Stomach smooth muscle (tissue), 2 donors: ENCODE measurements around the gene IL20RB.
"Not testable (repeated sequence)": the region's sequence is repeated elsewhere in the genome, so short reads cannot be mapped to it uniquely, and the experiment has no call there.

Experiments
- H3K27ac ChIP-seq: one replicate; pipeline ENCODE4 v1.7.0; 2013; ENCODE audit warnings: mild to moderate bottlenecking, low read length, inconsistent platforms
- H3K27me3 ChIP-seq, 2 donors: one replicate each; pipeline ENCODE4 v1.7.0; 2013; ENCODE audit warnings: low read length in 2 of 2; ENCODE audit not compliant: insufficient read depth in 2 of 2, control insufficient read depth in 1 of 2
- H3K36me3 ChIP-seq, 2 donors: one replicate each; pipeline ENCODE4 v1.7.0; 2013; ENCODE audit warnings: low read length in 2 of 2; ENCODE audit not compliant: control insufficient read depth in 2 of 2, insufficient read depth in 2 of 2
- H3K4me1 ChIP-seq: one replicate; pipeline ENCODE4 v1.7.0; 2013; ENCODE audit warnings: low read length; ENCODE audit not compliant: control insufficient read depth, insufficient read depth
- H3K4me3 ChIP-seq, 2 donors: one replicate each; pipeline ENCODE4 v1.7.0; 2013; ENCODE audit warnings: low read length in 2 of 2
- H3K9ac ChIP-seq, 2 donors: one replicate each; pipeline ENCODE4 v1.7.0; 2013; ENCODE audit warnings: low read length in 2 of 2, mild to moderate bottlenecking in 1 of 2
- H3K9me3 ChIP-seq, 2 donors: one replicate each; pipeline ENCODE4 v1.7.0; 2013; ENCODE audit warnings: low read length in 2 of 2; ENCODE audit not compliant: control insufficient read depth in 2 of 2
- donor health status: healthy.
- donor health status: Pancreatic carcinoma.

Gene IL20RB

DNA sequence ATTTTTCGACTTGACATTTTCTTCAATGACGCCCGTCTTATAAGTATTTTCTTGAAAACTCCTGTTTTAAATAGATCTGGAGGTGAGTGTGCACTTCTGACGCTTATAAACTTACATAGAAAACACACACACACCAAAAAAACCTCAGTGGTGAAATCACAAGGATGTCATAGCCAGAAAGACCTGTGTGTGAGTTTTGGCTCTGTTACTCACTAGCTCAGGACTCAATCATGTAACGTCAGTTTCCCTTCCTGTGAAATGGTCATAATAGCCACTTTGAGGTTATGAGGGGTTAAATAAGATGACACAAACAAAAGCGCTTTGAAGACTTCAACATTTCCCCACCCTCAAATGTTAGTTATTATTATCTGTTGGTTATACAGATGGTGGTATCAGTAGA lies 1.8 kb downstream of the IL20RB start:
- no peak overlapping the region for H3K4me3 ChIP-seq
- no peaks in the 10 kb centered on the region for H3K9me3 ChIP-seq
- no peaks in the 10 kb centered on the region for H3K36me3 ChIP-seq
- no peaks in the 10 kb centered on the region for H3K27me3 ChIP-seq
- H3K9ac ChIP-seq: no peak overlapping the region
- no peaks in the 10 kb centered on the region for H3K4me1 ChIP-seq
- no peak overlapping the region for H3K27ac ChIP-seq

DNA sequence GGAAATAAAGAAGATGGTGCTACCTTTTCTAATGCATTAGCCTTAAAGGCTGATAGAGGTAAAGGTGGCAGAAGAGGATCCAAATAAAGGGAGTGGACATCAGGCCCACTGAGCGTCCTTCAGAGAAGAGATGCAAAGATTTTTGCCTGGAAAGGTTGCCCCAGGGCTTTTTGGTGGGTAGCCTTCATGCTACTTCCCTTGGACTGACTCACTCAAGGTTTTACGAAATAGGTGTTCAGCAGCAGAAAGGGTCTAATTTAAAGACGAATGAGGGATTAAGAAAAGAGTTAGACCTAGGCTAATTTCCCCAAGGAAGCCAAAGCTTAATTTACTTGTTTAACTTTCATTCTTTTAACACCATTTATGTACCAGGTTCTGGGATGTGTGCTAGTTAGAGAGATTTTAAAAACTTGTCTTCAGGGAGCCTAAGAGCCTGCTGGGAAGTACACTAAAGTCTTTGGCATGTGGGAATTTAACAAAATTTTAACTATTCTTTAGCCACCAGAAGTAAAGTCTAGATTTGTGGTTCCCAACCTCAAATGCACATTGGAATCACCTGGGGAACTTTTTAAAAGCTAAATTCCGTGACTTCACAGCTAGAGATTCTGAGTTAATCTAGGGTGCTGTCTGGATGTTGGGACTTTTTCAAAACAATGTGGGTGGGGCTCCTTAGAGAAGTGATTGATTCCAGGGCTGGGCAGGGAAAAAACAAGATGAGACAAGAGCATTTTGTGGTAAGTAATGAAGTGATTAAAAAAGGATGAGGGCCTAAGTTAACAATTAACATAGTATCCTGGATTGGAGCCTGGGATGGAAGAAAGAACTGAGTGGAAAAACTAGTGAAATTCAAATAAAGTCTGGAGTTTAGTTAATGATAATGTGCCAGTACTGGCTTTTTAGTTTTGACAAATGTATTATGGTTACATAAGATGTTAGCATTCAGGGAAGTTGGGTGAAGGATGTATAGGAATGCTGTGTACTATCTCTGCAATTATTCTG lies 3.4 kb downstream of the IL20RB start:
- H3K27ac ChIP-seq: no peak overlapping the region
- H3K9me3 ChIP-seq: no peaks in the 10 kb centered on the region
- H3K36me3 ChIP-seq: no peaks in the 10 kb centered on the region
- H3K27me3 ChIP-seq: no peaks in the 10 kb centered on the region
- no peaks in the 10 kb centered on the region for H3K4me1 ChIP-seq
- H3K4me3 ChIP-seq: no peak overlapping the region
- no peak overlapping the region for H3K9ac ChIP-seq

DNA sequence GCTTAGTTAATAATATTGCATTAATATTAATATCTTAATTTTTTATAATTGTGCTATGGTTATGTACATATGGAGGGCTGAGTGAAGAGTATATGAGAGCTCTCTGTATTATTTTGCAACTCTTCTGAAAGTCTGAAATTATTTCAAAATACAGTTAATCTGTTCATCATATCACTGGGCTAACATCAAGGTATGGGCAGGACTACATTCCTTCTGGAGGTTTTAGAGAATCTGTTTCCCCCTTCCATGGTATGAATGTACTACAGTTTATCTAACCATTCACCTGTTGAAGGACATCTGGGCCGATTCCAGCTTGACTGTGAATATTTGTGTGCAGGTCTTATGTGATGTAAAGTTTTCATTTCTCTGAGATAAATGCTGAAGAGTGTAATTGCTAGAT lies 5.1 kb downstream of the IL20RB start:
- H3K9me3 ChIP-seq: no peaks in the 10 kb centered on the region
- no peak overlapping the region for H3K4me3 ChIP-seq
- no peaks in the 10 kb centered on the region for H3K36me3 ChIP-seq
- H3K9ac ChIP-seq: no peak overlapping the region
- H3K27me3 ChIP-seq: no peaks in the 10 kb centered on the region
- H3K4me1 ChIP-seq: no peaks in the 10 kb centered on the region
- H3K27ac ChIP-seq: no peak overlapping the region

DNA sequence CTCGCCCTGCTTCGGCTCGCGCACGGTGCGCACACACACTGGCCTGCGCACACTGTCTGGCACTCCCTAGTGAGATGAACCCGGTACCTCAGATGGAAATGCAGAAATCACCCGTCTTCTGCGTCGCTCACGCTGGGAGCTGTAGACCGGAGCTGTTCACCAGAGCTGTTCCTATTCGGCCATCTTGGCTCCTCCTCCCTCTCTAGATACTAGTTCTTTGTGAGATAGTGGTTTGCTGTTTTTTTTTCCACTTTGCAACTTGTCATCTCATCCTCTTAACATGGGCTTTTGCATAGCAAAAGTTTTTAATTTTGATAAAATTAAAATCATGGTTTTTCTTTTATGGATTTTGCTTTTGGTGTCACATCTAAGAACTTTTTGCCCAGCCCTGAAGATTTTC lies 11.8 kb downstream of the IL20RB start:
- H3K9me3 ChIP-seq, H3K36me3 ChIP-seq, H3K9ac ChIP-seq, H3K27me3 ChIP-seq, H3K27ac ChIP-seq, H3K4me3 ChIP-seq, H3K4me1 ChIP-seq: not testable (repeated sequence)

DNA sequence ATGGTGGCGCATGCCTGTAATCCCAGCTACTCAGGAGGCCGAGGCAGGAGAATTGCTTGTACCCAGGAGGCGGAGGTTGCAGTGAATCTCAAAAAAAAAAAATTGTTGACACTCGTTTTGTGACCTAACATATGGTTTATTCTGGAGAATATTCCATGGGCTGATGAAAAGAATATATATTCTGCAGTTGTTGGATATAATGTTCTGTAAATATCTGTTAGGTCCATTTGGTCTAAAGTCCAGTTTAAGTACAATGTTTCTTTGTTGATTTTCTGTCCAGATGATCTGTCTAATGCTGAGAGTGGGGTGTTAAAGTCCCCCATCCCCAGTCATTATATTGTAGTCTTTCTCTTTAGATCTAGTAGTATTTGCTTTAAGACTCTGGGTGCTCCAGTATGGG lies 15.6 kb downstream of the IL20RB start:
- Histone ChIP-seq H3K4me3 (no peak overlapping the region), H3K27me3 (no peaks in the 10 kb centered on the region), H3K36me3 (no peaks in the 10 kb centered on the region), H3K9ac (no peak overlapping the region), H3K9me3 (peaks cover 0 to 3% of the 10 kb centered on the region in 2 donors), H3K27ac (no peak overlapping the region), H3K4me1 (no peaks in the 10 kb centered on the region)

DNA sequence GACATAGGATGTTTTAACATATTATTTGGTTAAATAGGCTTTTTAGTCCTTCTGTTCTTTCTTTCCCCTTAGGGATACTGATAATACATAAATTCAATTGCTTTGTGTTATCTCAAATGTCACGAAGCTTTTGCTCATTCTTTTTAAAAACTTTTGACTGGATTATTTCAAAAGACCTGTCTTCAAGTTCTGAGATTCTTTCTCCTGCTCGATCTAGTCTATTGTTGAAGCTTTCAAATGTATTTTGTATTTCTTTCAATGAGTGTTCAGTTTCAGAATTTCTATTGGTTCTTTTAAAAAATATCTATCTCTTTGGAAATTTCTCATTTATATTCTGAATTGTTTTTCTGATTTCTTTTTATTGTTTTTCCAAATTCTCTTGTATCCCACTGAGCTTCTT lies 16.9 kb downstream of the IL20RB start:
- no peak overlapping the region for H3K4me3 ChIP-seq
- no peaks in the 10 kb centered on the region for H3K27me3 ChIP-seq
- H3K9me3 ChIP-seq: peaks cover 0 to 3% of the 10 kb centered on the region in 2 donors
- no peak overlapping the region for H3K27ac ChIP-seq
- H3K36me3 ChIP-seq: no peaks in the 10 kb centered on the region
- H3K9ac ChIP-seq: no peak overlapping the region
- no peaks in the 10 kb centered on the region for H3K4me1 ChIP-seq

DNA sequence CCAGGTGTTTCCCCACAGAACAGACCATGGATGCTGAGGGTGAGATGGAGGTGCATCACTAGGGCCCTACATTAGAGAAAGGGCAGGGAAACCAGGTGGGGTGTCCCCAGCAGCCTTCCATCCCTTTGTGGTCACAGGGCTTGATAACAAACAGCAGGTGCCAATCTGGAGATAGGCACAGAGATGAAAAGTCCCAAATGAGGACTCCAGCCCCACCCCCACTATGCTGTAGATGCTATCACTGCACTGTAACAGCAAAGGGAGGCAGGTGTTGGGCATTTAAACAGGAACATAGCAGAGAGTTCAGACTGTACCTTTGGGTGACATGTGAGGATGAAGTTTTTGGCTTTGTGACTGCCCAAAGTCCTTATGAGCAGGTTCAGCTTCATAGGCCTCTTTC lies 21.4 kb downstream of the IL20RB start:
- no peak overlapping the region for H3K9ac ChIP-seq
- peaks cover 0 to 3% of the 10 kb centered on the region in 2 donors for H3K9me3 ChIP-seq
- H3K4me1 ChIP-seq: no peaks in the 10 kb centered on the region

DNA sequence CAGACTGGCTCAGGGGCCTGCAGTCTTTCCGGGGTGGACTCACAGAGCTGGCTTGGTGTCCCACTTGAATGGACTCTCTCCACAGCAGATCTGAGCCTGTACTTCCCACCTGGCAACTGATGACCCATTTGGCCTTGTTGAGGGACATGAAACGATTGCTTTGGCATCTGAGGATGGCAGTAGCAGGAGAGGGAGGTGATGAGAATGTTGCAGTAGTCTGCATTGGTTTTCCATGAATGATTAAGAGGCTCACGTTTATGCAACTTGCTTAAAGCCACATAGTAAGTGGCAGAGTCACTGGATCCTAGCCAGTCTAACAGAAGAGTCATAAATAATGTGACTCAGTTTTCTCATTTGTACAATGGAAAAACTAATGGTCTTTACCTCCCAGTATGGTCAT lies 21.9 kb downstream of the IL20RB start:
- no peak overlapping the region for H3K4me3 ChIP-seq
- H3K9ac ChIP-seq: no peak overlapping the region
- no peak overlapping the region for H3K27ac ChIP-seq
- H3K4me1 ChIP-seq: no peaks in the 10 kb centered on the region
- no peaks in the 10 kb centered on the region for H3K27me3 ChIP-seq
- no peaks in the 10 kb centered on the region for H3K9me3 ChIP-seq
- no peaks in the 10 kb centered on the region for H3K36me3 ChIP-seq

More for the DNA sequence above, 21.4 kb downstream of the IL20RB start:
- Histone ChIP-seq H3K4me3 (no peak overlapping the region), H3K27ac (no peak overlapping the region), H3K36me3 (no peaks in the 10 kb centered on the region), H3K27me3 (no peaks in the 10 kb centered on the region)

DNA sequence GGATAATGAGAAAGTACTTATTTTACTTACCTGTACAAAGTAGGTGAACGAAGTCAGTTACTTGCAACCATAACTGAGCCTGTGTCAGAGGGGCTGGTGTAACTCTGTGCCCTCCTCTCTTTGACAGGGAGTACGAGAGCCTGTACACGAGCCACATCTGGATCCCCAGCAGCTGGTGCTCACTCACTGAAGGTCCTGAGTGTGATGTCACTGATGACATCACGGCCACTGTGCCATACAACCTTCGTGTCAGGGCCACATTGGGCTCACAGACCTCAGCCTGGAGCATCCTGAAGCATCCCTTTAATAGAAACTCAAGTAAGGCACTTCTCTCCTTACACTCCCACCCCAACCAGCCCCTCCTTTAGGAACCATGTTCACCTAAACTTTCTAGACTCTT lies 24.2 kb downstream of the IL20RB start:
- H3K9me3 ChIP-seq: no peaks in the 10 kb centered on the region
- H3K27me3 ChIP-seq: no peaks in the 10 kb centered on the region
- no peaks in the 10 kb centered on the region for H3K4me1 ChIP-seq
- no peaks in the 10 kb centered on the region for H3K36me3 ChIP-seq
- H3K27ac ChIP-seq: no peak overlapping the region
- H3K9ac ChIP-seq: no peak overlapping the region
- H3K4me3 ChIP-seq: no peak overlapping the region

DNA sequence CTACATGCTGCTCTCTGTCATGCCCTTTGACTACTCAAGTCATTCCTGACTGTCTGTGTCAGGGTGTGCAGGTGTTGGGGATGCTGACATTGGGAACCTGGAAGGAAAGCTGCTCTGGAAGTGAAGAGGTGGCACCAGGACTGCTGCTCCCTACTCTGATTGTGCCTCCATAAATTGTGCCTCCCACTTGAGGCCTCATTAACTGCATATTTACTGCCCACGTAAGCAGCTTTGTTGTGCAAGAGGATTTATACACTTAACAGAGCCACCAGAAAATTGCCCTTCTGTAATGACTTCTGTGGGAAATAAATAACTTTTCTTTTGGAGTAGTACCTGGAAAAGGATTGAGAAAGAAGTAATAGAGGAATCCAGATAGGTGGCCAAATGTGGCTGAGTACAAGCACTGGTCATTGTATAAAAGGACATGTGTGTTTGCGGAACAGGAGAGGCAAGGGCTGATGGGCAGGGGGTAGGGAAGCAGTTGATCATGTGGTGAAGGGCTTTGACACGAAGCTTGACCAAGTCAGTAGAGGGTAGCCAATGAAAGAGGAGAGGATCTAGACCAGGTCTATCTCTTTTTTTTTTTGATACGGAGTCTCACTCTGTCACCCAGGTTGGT lies 24.8 kb downstream of the IL20RB start:
- H3K9ac ChIP-seq: no peak overlapping the region
- no peak overlapping the region for H3K4me3 ChIP-seq
- H3K4me1 ChIP-seq: no peaks in the 10 kb centered on the region
- H3K36me3 ChIP-seq: no peaks in the 10 kb centered on the region
- no peaks in the 10 kb centered on the region for H3K27me3 ChIP-seq
- H3K9me3 ChIP-seq: no peaks in the 10 kb centered on the region
- no peak overlapping the region for H3K27ac ChIP-seq

DNA sequence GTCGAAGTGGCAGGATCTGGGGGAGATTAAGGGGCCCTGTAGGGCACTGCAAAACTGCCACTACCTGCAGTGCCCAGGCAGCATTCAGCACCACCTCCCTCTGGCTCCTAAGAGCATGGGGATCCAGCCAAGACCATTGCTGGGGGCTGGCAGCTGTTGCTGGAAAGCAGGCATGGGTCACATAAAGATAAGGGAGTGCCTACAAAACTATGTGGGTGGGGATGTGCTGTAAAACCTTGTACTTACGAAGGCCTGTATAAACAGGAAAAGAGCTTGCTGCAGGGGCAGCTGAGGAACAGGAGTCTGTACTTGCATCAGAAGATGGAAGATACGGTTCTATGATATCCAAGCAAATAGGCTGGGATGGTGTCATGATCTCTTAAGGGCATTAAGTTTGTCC lies 27.1 kb downstream of the IL20RB start:
- Histone ChIP-seq H3K9me3 (no peaks in the 10 kb centered on the region), H3K9ac (no peak overlapping the region), H3K4me1 (no peaks in the 10 kb centered on the region), H3K4me3 (no peak overlapping the region), H3K36me3 (no peaks in the 10 kb centered on the region), H3K27ac (no peak overlapping the region), H3K27me3 (no peaks in the 10 kb centered on the region)
